HepG2 (cell line): ENCODE results near the gene C22orf39. TPM values are rescaled to one million over a fixed set of nuclear protein-coding genes. Genes with fewer than 3 reads are reported as not detected.

ENCODE experiments used
- DR1 ChIP-seq: sonication (generic); formaldehyde crosslinking; IDR thresholded peaks from 2 replicates; pipeline ENCODE4 v1.8.0; 2021; ENCODE audit warnings: mild to moderate bottlenecking, missing genetic modification reagents, inconsistent platforms
- PHF20 ChIP-seq: sonication (generic); formaldehyde crosslinking; IDR thresholded peaks from 2 replicates; pipeline ENCODE4 v1.5.0; 2020; ENCODE audit warnings: mild to moderate bottlenecking, missing genetic modification reagents
- REL ChIP-seq: sonication (generic); formaldehyde crosslinking; conservative IDR thresholded peaks from 2 replicates; pipeline ENCODE4 v1.8.0; 2022; ENCODE audit warnings: mild to moderate bottlenecking, missing genetic modification reagents, moderate library complexity
- SMARCC2 ChIP-seq: fragments of 450-650 bp; IDR thresholded peaks from 2 replicates; pipeline ENCODE4 v1.6.1; 2017; ENCODE audit warnings: antibody characterized with exemption, mild to moderate bottlenecking
- SSRP1 ChIP-seq: IDR thresholded peaks from 2 replicates; pipeline ENCODE4 v1.6.1; 2016; ENCODE audit warnings: control low read depth
- TBL1XR1 ChIP-seq: fragments of 150-350 bp; IDR thresholded peaks from 2 replicates; pipeline ENCODE4 v1.6.1; 2014; ENCODE audit warnings: borderline replicate concordance, low read length; ENCODE audit not compliant: partially characterized antibody
- ZC3H4 ChIP-seq: sonication (generic); formaldehyde crosslinking; IDR thresholded peaks from 2 replicates; pipeline ENCODE4 v1.4.0; 2020; ENCODE audit warnings: missing genetic modification reagents, borderline replicate concordance
- ZNF563 ChIP-seq: sonication (generic); formaldehyde crosslinking; IDR thresholded peaks from 2 replicates; pipeline ENCODE4 v1.8.0; 2022; ENCODE audit warnings: mild to moderate bottlenecking, moderate library complexity, missing genetic modification reagents
- ZNF746 ChIP-seq: sonication (generic); formaldehyde crosslinking; IDR thresholded peaks from 2 replicates; pipeline ENCODE4 v1.8.0; 2022; ENCODE audit warnings: mild to moderate bottlenecking, missing genetic modification reagents
- polyA plus RNA-seq, 8 experiments: library from polyadenylated mRNA; depleted of rRNA in 3 of 8; stranded (reverse) in 7 of 8; unstranded in 1 of 8; fragments of >200 nt; fragmentation: Illumina TruSeq in 4 of 8; extraction: Trizol in 4 of 8; gene quantifications; 2 replicates each; pipeline versions ENCODE4 v1.2.1 to v1.2.3, GENCODE V29; 2011 to 2016; ENCODE audit warnings: low read depth in 4 of 8, missing spikeins in 1 of 8, mixed read lengths in 1 of 8; ENCODE audit not compliant: insufficient read depth in 1 of 8
- total RNA-seq, 5 experiments: library from RNA; depleted of rRNA; stranded (reverse); fragments of >200 nt; fragmentation: Illumina TruSeq; extraction: Trizol; gene quantifications; 2 replicates each; pipeline ENCODE4 v1.2.3, GENCODE V29; 2016; ENCODE audit warnings: low read depth in 1 of 5
- TF ChIP-seq, protein P1 (sequence below): sonication (generic); formaldehyde crosslinking; IDR thresholded peaks from 2 replicates; pipeline ENCODE4 v1.4.0; 2020; ENCODE audit warnings: missing genetic modification reagents, borderline replicate concordance
- TF ChIP-seq, protein P2 (sequence below): sonication (generic); formaldehyde crosslinking; IDR thresholded peaks from 2 replicates; pipeline ENCODE4 v1.5.0; 2020; ENCODE audit warnings: missing genetic modification reagents
- TF ChIP-seq, protein P3 (sequence below): sonication (generic); formaldehyde crosslinking; IDR thresholded peaks from one replicate; pipeline ENCODE4 v1.5.1; 2020; ENCODE audit warnings: mild to moderate bottlenecking, missing genetic modification reagents; ENCODE audit errors: not compliant biosample characterization
- TF ChIP-seq, protein P4 (sequence below), 2 experiments: fragments of 450-650 bp in 1 of 2; sonication (generic) in 1 of 2; formaldehyde crosslinking; IDR thresholded peaks; 2 replicates each; pipeline versions ENCODE4 v1.5.0 to v1.8.0; 2020 to 2022; ENCODE audit warnings: mild to moderate bottlenecking in 1 of 2, missing genetic modification reagents in 1 of 2

The C22orf39 gene
- total and polyA plus RNA-seq, 2 of the 13 experiments (the other 11 are each of a cell fraction or from before 2014, with no cell fraction given), result 23.4 to 26.4 TPM

DNA sequence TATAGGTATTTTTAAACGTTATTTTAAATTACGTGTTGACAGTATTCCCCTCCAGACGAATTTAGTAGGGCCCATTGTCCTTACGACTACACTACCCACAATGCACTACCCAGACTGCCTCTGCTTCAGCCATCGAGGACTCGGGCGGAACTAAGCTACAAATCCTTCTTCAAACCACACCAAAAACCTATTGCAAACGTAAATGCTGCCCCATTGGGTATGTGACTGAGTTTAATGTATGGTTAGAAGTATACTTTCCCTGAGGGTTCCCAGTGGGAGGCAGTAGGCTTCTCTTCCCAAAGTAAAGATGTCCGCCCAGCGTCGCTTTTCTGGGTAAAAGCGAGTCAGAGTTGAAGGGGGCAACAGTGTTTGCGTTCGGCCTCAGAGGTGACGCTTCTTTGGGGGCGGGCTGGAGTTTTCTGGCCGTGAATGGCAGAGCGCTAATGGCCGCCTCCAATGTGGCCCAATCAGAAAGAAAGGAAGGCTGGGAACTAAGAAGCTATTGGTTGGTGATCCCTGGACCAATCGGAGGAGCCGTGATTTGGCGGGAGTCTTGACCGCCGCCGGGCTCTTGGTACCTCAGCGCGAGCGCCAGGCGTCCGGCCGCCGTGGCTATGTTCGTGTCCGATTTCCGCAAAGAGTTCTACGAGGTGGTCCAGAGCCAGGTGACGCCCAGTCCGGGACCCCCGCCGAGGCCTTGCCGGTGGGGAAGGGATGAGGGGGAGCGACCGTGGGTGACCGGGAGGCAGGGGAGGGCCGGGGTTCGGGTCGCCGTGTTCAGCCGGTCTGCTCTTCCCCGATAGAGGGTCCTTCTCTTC lies 32.1 kb upstream of the C22orf39 start, which contains the start of gene CDC45 (continued):
- TF ChIP-seq, protein P1, sequence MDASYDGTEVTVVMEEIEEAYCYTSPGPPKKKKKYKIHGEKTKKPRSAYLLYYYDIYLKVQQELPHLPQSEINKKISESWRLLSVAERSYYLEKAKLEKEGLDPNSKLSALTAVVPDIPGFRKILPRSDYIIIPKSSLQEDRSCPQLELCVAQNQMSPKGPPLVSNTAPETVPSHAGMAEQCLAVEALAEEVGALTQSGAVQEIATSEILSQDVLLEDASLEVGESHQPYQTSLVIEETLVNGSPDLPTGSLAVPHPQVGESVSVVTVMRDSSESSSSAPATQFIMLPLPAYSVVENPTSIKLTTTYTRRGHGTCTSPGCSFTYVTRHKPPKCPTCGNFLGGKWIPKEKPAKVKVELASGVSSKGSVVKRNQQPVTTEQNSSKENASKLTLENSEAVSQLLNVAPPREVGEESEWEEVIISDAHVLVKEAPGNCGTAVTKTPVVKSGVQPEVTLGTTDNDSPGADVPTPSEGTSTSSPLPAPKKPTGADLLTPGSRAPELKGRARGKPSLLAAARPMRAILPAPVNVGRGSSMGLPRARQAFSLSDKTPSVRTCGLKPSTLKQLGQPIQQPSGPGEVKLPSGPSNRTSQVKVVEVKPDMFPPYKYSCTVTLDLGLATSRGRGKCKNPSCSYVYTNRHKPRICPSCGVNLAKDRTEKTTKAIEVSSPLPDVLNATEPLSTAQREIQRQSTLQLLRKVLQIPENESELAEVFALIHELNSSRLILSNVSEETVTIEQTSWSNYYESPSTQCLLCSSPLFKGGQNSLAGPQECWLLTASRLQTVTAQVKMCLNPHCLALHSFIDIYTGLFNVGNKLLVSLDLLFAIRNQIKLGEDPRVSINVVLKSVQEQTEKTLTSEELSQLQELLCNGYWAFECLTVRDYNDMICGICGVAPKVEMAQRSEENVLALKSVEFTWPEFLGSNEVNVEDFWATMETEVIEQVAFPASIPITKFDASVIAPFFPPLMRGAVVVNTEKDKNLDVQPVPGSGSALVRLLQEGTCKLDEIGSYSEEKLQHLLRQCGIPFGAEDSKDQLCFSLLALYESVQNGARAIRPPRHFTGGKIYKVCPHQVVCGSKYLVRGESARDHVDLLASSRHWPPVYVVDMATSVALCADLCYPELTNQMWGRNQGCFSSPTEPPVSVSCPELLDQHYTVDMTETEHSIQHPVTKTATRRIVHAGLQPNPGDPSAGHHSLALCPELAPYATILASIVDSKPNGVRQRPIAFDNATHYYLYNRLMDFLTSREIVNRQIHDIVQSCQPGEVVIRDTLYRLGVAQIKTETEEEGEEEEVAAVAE (CRISPR knock-in tag), result peak; percentile 96
- TF ChIP-seq ZNF563 (CRISPR knock-in tag) (no peak), ZNF746 (CRISPR knock-in tag) (no peak), ZC3H4 (CRISPR knock-in tag) (no peak), SMARCC2 (no peak), TBL1XR1 (no peak), SSRP1 (CRISPR knock-in tag) (no peak), DR1 (CRISPR knock-in tag) (no peak), REL (CRISPR knock-in tag) (no peak), PHF20 (peak; percentile 85)
- TF ChIP-seq, protein P2, sequence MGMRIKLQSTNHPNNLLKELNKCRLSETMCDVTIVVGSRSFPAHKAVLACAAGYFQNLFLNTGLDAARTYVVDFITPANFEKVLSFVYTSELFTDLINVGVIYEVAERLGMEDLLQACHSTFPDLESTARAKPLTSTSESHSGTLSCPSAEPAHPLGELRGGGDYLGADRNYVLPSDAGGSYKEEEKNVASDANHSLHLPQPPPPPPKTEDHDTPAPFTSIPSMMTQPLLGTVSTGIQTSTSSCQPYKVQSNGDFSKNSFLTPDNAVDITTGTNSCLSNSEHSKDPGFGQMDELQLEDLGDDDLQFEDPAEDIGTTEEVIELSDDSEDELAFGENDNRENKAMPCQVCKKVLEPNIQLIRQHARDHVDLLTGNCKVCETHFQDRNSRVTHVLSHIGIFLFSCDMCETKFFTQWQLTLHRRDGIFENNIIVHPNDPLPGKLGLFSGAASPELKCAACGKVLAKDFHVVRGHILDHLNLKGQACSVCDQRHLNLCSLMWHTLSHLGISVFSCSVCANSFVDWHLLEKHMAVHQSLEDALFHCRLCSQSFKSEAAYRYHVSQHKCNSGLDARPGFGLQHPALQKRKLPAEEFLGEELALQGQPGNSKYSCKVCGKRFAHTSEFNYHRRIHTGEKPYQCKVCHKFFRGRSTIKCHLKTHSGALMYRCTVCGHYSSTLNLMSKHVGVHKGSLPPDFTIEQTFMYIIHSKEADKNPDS (CRISPR knock-in tag), result no peak
- TF ChIP-seq, protein P3, sequence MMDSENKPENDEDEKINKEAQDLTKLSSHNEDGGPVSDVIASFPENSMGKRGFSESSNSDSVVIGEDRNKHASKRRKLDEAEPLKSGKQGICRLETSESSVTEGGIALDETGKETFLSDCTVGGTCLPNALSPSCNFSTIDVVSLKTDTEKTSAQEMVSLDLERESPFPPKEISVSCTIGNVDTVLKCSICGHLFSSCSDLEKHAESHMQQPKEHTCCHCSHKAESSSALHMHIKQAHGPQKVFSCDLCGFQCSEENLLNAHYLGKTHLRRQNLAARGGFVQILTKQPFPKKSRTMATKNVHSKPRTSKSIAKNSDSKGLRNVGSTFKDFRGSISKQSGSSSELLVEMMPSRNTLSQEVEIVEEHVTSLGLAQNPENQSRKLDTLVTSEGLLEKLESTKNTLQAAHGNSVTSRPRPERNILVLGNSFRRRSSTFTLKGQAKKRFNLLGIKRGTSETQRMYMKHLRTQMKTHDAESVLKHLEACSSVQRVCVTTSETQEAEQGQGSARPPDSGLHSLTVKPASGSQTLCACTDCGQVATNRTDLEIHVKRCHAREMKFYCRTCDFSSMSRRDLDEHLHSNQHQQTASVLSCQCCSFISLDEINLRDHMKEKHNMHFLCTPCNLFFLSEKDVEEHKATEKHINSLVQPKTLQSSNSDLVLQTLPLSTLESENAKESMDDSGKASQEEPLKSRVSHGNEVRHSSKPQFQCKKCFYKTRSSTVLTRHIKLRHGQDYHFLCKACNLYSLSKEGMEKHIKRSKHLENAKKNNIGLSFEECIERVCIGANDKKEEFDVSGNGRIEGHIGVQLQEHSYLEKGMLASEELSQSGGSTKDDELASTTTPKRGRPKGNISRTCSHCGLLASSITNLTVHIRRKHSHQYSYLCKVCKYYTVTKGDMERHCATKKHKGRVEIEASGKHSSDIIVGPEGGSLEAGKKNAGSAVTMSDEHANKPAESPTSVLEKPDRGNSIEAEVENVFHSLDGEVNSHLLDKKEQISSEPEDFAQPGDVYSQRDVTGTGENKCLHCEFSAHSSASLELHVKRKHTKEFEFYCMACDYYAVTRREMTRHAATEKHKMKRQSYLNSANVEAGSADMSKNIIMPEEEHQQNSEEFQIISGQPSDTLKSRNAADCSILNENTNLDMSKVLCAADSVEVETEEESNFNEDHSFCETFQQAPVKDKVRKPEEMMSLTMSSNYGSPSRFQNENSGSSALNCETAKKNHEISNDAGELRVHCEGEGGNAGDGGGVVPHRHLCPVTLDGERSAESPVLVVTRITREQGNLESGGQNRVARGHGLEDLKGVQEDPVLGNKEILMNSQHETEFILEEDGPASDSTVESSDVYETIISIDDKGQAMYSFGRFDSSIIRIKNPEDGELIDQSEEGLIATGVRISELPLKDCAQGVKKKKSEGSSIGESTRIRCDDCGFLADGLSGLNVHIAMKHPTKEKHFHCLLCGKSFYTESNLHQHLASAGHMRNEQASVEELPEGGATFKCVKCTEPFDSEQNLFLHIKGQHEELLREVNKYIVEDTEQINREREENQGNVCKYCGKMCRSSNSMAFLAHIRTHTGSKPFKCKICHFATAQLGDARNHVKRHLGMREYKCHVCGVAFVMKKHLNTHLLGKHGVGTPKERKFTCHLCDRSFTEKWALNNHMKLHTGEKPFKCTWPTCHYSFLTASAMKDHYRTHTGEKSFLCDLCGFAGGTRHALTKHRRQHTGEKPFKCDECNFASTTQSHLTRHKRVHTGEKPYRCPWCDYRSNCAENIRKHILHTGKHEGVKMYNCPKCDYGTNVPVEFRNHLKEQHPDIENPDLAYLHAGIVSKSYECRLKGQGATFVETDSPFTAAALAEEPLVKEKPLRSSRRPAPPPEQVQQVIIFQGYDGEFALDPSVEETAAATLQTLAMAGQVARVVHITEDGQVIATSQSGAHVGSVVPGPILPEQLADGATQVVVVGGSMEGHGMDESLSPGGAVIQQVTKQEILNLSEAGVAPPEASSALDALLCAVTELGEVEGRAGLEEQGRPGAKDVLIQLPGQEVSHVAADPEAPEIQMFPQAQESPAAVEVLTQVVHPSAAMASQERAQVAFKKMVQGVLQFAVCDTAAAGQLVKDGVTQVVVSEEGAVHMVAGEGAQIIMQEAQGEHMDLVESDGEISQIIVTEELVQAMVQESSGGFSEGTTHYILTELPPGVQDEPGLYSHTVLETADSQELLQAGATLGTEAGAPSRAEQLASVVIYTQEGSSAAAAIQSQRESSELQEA (CRISPR knock-in tag), result no peak
- TF ChIP-seq, protein P4, sequence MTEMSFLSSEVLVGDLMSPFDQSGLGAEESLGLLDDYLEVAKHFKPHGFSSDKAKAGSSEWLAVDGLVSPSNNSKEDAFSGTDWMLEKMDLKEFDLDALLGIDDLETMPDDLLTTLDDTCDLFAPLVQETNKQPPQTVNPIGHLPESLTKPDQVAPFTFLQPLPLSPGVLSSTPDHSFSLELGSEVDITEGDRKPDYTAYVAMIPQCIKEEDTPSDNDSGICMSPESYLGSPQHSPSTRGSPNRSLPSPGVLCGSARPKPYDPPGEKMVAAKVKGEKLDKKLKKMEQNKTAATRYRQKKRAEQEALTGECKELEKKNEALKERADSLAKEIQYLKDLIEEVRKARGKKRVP (CRISPR knock-in tag; IDR thresholded peaks at IDR 0.05), result no peak
